Measurements from ENCODE around the gene GALNT10.

Gene GALNT10

GRCh38 chr5:154388842-154389241 is 198.3 kb downstream of the GALNT10 start:
- DNase-seq = no peak

GRCh38 chr5:154390096-154390495 is 199.6 kb downstream of the GALNT10 start:
- DNase-seq = no peak

GRCh38 chr5:154390746-154391359 is 200.3 kb downstream of the GALNT10 start:
- no peak for DNase-seq

- DNase-seq = no peak
Measured at GRCh38 chr5:154391788-154392187, 201.3 kb downstream of the GALNT10 start.

GRCh38 chr5:154393850-154394249 is 203.3 kb downstream of the GALNT10 start:
- DNase-seq = no peak

- DNase-seq = no peak
Measured at GRCh38 chr5:154394307-154394706, 203.8 kb downstream of the GALNT10 start.

- DNase-seq = no peak
Measured at GRCh38 chr5:154395407-154396106, 205.0 kb downstream of the GALNT10 start.

- no peak for DNase-seq
Measured at GRCh38 chr5:154396128-154396527, 205.6 kb downstream of the GALNT10 start.

- no peak for DNase-seq
Measured at GRCh38 chr5:154397652-154398406, 207.3 kb downstream of the GALNT10 start.

- DNase-seq = no peak
Measured at GRCh38 chr5:154400678-154401077, 210.1 kb downstream of the GALNT10 start.

GRCh38 chr5:154401355-154401754 is 210.8 kb downstream of the GALNT10 start:
- no peak for DNase-seq

- no peak for DNase-seq
Measured at GRCh38 chr5:154401931-154402330, 211.4 kb downstream of the GALNT10 start.

GRCh38 chr5:154402611-154403010 is 212.1 kb downstream of the GALNT10 start:
- DNase-seq = no peak

- DNase-seq = no peak
Measured at GRCh38 chr5:154403234-154403633, 212.7 kb downstream of the GALNT10 start.

- DNase-seq = no peak
Measured at GRCh38 chr5:154403776-154404387, 213.3 kb downstream of the GALNT10 start.

GRCh38 chr5:154405078-154405792 is 214.7 kb downstream of the GALNT10 start:
- DNase-seq = peak; percentile 1

- no peak for DNase-seq
Measured at GRCh38 chr5:154406231-154406630, 215.7 kb downstream of the GALNT10 start.

- no peak for DNase-seq
Measured at GRCh38 chr5:154406826-154407225, 216.3 kb downstream of the GALNT10 start.

- DNase-seq = no peak
Measured at GRCh38 chr5:154408811-154409210, 218.3 kb downstream of the GALNT10 start.

- no peak for DNase-seq
Measured at GRCh38 chr5:154409230-154409840, 218.8 kb downstream of the GALNT10 start.

GRCh38 chr5:154410008-154410407 is 219.5 kb downstream of the GALNT10 start:
- no peak for DNase-seq

GRCh38 chr5:154410786-154411185 is 220.3 kb downstream of the GALNT10 start:
- no peak for DNase-seq
